Activated T-helper 9 cell treated with anti-CD3 and anti-CD28 coated beads, Interleukin-2, amount 50 U/mL, for 16 hours (primary cell): ENCODE data around the gene SFRP2.

ENCODE experiments used
- DNase-seq: peaks from one replicate; pipeline ENCODE4 v3.0.0-alpha.2; 2020; ENCODE audit warnings: low read depth

SFRP2 gene

GRCh38 chr4:153794006-153794405 is 5.1 kb upstream of the SFRP2 start:
- no peak for DNase-seq

GRCh38 chr4:153792618-153793247 is 3.9 kb upstream of the SFRP2 start:
- no peak for DNase-seq

- no peak for DNase-seq
Measured at GRCh38 chr4:153791746-153792617, 3.1 kb upstream of the SFRP2 start.

- no peak for DNase-seq
Measured at GRCh38 chr4:153790962-153791551, 2.2 kb upstream of the SFRP2 start.

- DNase-seq: no peak
Measured at GRCh38 chr4:153790500-153790865, 1.6 kb upstream of the SFRP2 start.

GRCh38 chr4:153789741-153790499 is 1.0 kb upstream of the SFRP2 start:
- no peak for DNase-seq

- no peak for DNase-seq
Measured at GRCh38 chr4:153788051-153788412, 851 bp downstream of the SFRP2 start.

- DNase-seq: no peak
Measured at GRCh38 chr4:153787575-153787974, 1.3 kb downstream of the SFRP2 start.

- DNase-seq: no peak
Measured at GRCh38 chr4:153787061-153787560, 1.8 kb downstream of the SFRP2 start.

GRCh38 chr4:153785910-153786721 is 2.8 kb downstream of the SFRP2 start:
- no peak for DNase-seq

GRCh38 chr4:153784166-153784699 is 4.7 kb downstream of the SFRP2 start:
- no peak for DNase-seq

GRCh38 chr4:153782581-153782980 is 6.3 kb downstream of the SFRP2 start:
- no peak for DNase-seq

- no peak for DNase-seq
Measured at GRCh38 chr4:153781717-153782416, 7.0 kb downstream of the SFRP2 start.

- no peak for DNase-seq
Measured at GRCh38 chr4:153781280-153781679, 7.6 kb downstream of the SFRP2 start.

- no peak for DNase-seq
Measured at GRCh38 chr4:153780876-153781275, 8.0 kb downstream of the SFRP2 start.

GRCh38 chr4:153780221-153780620 is 8.7 kb downstream of the SFRP2 start:
- no peak for DNase-seq

GRCh38 chr4:153778383-153778782 is 10.5 kb downstream of the SFRP2 start:
- DNase-seq: no peak

- DNase-seq: no peak
Measured at GRCh38 chr4:153777421-153777820, 11.5 kb downstream of the SFRP2 start.

GRCh38 chr4:153776601-153777000 is 12.3 kb downstream of the SFRP2 start:
- DNase-seq: no peak

GRCh38 chr4:153773236-153773690 is 15.6 kb downstream of the SFRP2 start:
- no peak for DNase-seq
